Measurements from ENCODE around the gene UBE3A. TPM values are rescaled to one million over a fixed set of nuclear protein-coding genes. Genes with fewer than 3 reads are reported as not detected.

UBE3A gene
- polyA plus RNA-seq, 2 of the 4 experiments (the other 2 are of a cell fraction), result 22.3 to 42.2 TPM

DNA sequence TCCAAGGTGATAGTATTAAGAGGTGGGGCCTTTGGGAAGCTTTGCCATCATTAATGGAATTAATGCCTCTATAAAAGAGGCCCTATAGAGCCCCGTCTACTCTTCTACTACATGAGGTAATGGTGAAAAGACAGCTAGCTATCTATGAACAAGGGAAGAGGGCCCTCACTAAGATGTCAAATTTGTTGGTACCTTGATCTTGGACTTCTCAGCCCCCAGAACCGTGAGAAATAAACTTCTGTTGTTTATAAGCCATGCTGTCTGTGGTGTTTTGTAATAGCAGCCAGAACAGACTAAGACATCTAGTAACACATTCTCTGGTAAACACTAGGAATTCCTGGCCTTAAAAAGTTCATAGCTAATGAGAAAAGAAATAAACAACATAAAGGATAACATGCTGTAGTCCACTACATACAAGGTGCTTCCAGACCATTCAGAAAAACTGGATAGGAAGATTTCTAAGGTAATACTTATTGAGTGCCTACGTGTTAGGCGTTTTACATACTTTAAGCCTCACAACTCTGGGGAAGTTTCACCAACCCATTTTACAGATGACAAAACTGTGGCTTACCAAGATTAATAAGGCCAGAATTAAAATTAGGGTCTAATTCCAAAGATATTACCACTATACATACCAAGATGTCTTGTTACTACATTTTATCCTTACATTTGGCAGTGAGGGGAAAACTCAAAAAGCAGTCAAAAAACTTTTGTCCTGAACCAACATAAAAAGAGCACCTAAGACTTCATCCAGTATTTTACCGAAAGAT, 3.2 kb downstream of the UBE3A start:
- CTCF ChIA-PET, result interaction anchor here (0.6 kb wide), 1 partner anchor 149 kb away, joined by 3 read pairs; no protein-coding TSS in a partner anchor
- H3K4me2 ChIP-seq, result no peak overlapping the region

DNA sequence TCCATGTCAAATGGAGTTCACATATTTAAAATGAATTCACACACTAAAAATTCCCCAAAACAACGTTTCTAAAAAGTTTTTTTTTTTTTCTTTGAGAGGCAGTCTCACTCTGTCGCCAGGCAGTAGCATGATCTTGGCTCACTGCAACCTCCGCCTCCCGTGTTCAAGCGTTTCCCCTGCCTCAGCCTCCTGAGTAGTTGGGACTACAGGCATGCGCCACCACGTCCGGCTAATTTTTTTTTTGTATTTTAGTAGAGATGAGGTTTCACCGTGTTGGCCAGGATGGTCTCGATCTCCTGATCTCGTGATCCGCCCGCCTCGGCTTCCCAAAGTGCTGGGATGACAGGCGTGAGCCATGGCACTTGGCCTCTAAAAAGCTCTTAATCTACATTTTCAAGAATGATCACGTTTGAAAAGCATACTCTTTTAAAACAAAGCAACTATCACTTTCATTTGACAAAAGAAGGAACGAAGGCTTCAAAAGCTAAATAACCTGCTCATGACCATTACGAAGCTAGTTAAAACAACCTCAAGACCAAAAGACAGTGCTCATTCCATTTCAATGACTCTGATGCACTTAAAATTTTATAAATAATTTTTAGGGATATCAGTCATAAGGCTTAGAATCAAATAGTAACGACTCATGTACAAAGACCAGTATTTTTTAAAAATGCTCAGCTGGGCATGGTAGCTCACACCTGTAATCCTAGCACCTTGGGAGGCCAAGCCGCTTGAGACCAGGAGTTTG, 5.5 kb downstream of the UBE3A start:
- CTCF ChIA-PET, result no interaction called here

More for the DNA sequence above, 3.2 kb downstream of the UBE3A start:
- TF ChIP-seq ESRRA (IDR thresholded peaks at IDR 0.05; ENCODE audit: borderline replicate concordance, low read length) (no peak), JUN (IDR thresholded peaks at IDR 0.05) (no peak), KDM1A (IDR thresholded peaks at IDR 0.05; ENCODE audit: low read depth) (no peak; the same call in 1 of the 2 replicates), ZC3H11A (IDR thresholded peaks at IDR 0.05) (no peak), HOXB13 (CRISPR knock-in tag; IDR thresholded peaks at IDR 0.05; ENCODE audit: low read depth) (no peak), RARB (CRISPR knock-in tag; IDR thresholded peaks at IDR 0.05) (no peak), MAZ (IDR thresholded peaks at IDR 0.05; ENCODE audit: borderline replicate concordance, low read depth, low read length) (no peak), CEBPB (IDR thresholded peaks at IDR 0.05) (no peak), POLR2A (IDR thresholded peaks at IDR 0.05; ENCODE audit: low read length) (no peak), MYC (IDR thresholded peaks at IDR 0.05; ENCODE audit: borderline replicate concordance, low read length) (no peak), MAFK (IDR thresholded peaks at IDR 0.05; ENCODE audit: partially characterized antibody) (no peak), SMC3 (IDR thresholded peaks at IDR 0.05) (no peak)
- Histone ChIP-seq H3K4me3 (no peak overlapping the region), H3K4me1 (no peaks in the 10 kb centered on the region), H3K9me3 (0 out of 3 replicates have a peak, but pooled peaks cover 3% of the 10 kb centered on the region), H3K27ac (no peak overlapping the region)
- ATAC-seq, result no peak
- DNase-seq (ENCODE audit: low read depth in 1 of 2, low spot score in 1 of 2), result no peak
- no peak for FAIRE-seq
- POLR2A ChIA-PET, result no interaction called here
- WGBS (ENCODE audit: missing lambda C conversion rate), result 91% methylated on average over 5 of the region's 5 CpGs

More for the DNA sequence above, 5.5 kb downstream of the UBE3A start:
- H3K27ac ChIP-seq, result no peak overlapping the region
- WGBS (ENCODE audit: missing lambda C conversion rate), result 83% methylated on average over 20 of the region's 20 CpGs
- no peaks in the 10 kb centered on the region for H3K9me3 ChIP-seq
- DNase-seq (ENCODE audit: low read depth in 1 of 2, low spot score in 1 of 2) (no peak), FAIRE-seq (no peak), ATAC-seq (no peak)
- POLR2A ChIA-PET, result no interaction called here
- TF ChIP-seq TFCP2L1 (CRISPR knock-in tag; IDR thresholded peaks at IDR 0.05) (no peak), SMC3 (IDR thresholded peaks at IDR 0.05) (no peak), RNF2 (IDR thresholded peaks at IDR 0.05; ENCODE audit: borderline replicate concordance, low read depth) (no peak), NFE2L2 (conservative IDR thresholded peaks at IDR 0.05; ENCODE audit: low read length) (no peak), EHMT2 (IDR thresholded peaks at IDR 0.05; ENCODE audit: low read depth) (no peak), CBX8 (IDR thresholded peaks at IDR 0.05) (no peak), KDM1A (IDR thresholded peaks at IDR 0.05; ENCODE audit: low read depth) (no peak), POLR2A (IDR thresholded peaks at IDR 0.05; ENCODE audit: low read length) (no peak), RARB (CRISPR knock-in tag; IDR thresholded peaks at IDR 0.05) (no peak), BHLHE40 (IDR thresholded peaks at IDR 0.05; ENCODE audit: low read depth, low read length) (no peak), FOSL2 (IDR thresholded peaks at IDR 0.05) (no peak), FOSL2 (CRISPR knock-in tag; IDR thresholded peaks at IDR 0.05) (no peak), MYC (IDR thresholded peaks at IDR 0.05; ENCODE audit: borderline replicate concordance, low read length) (no peak)
- TF ChIP-seq, protein P1, sequence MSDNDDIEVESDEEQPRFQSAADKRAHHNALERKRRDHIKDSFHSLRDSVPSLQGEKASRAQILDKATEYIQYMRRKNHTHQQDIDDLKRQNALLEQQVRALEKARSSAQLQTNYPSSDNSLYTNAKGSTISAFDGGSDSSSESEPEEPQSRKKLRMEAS (IDR thresholded peaks at IDR 0.05), result no peak
- TF ChIP-seq, protein P2, sequence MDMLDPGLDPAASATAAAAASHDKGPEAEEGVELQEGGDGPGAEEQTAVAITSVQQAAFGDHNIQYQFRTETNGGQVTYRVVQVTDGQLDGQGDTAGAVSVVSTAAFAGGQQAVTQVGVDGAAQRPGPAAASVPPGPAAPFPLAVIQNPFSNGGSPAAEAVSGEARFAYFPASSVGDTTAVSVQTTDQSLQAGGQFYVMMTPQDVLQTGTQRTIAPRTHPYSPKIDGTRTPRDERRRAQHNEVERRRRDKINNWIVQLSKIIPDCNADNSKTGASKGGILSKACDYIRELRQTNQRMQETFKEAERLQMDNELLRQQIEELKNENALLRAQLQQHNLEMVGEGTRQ (IDR thresholded peaks at IDR 0.05), result no peak
- TF ChIP-seq, protein P3, sequence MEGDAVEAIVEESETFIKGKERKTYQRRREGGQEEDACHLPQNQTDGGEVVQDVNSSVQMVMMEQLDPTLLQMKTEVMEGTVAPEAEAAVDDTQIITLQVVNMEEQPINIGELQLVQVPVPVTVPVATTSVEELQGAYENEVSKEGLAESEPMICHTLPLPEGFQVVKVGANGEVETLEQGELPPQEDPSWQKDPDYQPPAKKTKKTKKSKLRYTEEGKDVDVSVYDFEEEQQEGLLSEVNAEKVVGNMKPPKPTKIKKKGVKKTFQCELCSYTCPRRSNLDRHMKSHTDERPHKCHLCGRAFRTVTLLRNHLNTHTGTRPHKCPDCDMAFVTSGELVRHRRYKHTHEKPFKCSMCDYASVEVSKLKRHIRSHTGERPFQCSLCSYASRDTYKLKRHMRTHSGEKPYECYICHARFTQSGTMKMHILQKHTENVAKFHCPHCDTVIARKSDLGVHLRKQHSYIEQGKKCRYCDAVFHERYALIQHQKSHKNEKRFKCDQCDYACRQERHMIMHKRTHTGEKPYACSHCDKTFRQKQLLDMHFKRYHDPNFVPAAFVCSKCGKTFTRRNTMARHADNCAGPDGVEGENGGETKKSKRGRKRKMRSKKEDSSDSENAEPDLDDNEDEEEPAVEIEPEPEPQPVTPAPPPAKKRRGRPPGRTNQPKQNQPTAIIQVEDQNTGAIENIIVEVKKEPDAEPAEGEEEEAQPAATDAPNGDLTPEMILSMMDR (IDR thresholded peaks at IDR 0.05), result no peak
- H3K4me3 ChIP-seq, result no peak overlapping the region
- H3K4me2 ChIP-seq, result no peak overlapping the region
- no peaks in the 10 kb centered on the region for H3K4me1 ChIP-seq
